Cardiac fibroblast (primary cell): ENCODE results near the gene NKX2-4.

ENCODE experiments used
- DNase-seq, 2 donors: peaks; one replicate each; pipeline versions ENCODE4 v3.0.0 to v3.0.0-alpha.2; 2010; ENCODE audit warnings: low read depth in 2 of 2
- H3K4me3 ChIP-seq, 2 donors: replicated peaks in 1 of 2; 1 replicate in 1 of 2; 2 replicates in 1 of 2; pipeline ENCODE4 v1.5.1; 2011; ENCODE audit warnings: low read depth in 2 of 2, low read length in 2 of 2, mild to moderate bottlenecking in 2 of 2, moderate library complexity in 1 of 2
- TF ChIP-seq, protein P1 (sequence below): IDR thresholded peaks from one replicate; pipeline ENCODE4 v1.5.1; 2011; ENCODE audit warnings: low read depth, mild to moderate bottlenecking, low read length, inconsistent platforms

The NKX2-4 gene

DNA sequence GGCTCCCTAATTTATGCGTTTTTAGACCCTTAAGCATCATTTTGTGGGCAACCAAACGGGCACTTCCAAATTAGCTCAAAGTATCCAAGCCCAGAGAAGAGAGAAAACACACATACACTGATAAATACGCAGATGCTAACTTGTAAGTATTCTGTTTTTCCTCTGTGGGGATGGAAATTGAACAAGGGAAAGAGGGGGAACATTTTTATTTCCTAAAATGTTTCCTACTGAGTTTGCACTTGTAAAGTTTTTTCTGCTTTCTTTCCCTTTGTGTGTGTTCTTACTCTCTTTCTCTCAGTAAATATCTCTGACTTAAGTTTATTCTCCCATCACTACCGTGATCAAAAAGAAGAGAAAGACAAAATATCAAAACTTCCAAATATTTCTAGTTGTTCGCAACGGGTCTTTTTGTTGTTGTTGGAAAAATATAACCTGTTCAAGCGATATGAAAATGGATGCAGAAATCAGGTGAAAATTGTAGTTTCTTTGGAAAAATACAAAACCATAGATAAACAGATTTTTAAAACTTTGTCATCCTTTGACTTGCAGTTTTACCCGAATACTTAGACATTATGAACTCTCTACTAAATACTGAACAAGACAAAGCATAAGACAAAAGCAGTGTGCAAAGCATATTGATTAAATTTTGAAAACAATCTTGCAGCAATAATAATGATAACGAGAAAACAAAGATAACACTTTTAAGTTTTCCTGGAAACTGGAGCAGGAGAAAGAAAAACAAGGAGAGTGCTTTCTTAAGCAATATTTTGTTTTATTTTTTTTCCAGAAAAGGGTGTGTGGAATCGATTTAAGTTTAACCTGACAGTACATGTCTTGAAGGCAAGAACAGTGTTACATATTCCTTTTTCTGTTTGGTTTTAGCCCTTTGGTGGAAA, 1.0 kb upstream of the NKX2-4 start:
- no peak overlapping the region for H3K4me3 ChIP-seq
- no peak for DNase-seq
- TF ChIP-seq, protein P1, sequence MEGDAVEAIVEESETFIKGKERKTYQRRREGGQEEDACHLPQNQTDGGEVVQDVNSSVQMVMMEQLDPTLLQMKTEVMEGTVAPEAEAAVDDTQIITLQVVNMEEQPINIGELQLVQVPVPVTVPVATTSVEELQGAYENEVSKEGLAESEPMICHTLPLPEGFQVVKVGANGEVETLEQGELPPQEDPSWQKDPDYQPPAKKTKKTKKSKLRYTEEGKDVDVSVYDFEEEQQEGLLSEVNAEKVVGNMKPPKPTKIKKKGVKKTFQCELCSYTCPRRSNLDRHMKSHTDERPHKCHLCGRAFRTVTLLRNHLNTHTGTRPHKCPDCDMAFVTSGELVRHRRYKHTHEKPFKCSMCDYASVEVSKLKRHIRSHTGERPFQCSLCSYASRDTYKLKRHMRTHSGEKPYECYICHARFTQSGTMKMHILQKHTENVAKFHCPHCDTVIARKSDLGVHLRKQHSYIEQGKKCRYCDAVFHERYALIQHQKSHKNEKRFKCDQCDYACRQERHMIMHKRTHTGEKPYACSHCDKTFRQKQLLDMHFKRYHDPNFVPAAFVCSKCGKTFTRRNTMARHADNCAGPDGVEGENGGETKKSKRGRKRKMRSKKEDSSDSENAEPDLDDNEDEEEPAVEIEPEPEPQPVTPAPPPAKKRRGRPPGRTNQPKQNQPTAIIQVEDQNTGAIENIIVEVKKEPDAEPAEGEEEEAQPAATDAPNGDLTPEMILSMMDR, result no peak

DNA sequence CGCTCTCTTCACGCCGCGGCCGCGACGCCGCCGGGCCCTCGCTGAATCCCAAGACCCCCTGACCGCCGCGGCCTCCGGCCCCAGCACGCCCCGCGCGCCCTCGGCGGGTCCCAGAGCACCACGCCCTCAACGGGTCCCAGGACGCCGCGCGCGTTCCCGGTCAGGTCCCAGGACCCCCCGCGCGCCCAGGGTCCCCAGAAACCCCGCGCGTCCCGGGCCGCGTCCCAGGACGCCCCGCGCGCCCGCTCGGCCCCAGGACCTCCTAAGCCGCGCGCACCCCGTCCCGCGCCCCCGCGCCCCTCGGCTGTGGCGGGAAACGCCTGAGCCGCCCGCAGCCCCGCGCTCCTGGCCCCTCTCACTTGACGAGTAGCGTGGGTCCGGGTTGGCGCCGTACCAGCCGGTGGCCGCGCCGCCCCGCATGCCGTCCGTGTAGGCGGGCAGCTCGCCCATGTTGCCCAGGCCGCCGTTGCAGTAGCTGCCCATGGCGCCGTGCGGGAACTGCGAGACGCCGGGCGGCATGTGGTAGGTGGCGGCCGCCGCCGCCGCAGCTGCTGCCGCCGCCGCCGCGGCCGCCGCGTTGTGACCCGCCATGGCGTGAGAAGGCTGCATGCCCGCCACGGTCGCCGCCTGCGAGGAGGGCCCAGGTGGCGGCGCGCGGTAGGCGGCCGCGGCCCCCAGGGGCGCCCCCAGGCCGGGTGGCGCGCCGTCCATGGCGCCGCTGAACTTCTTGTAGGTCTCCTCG, 556 bp downstream of the NKX2-4 start:
- no peak for DNase-seq
- no peak overlapping the region for H3K4me3 ChIP-seq
- TF ChIP-seq, protein P1, result no peak

DNA sequence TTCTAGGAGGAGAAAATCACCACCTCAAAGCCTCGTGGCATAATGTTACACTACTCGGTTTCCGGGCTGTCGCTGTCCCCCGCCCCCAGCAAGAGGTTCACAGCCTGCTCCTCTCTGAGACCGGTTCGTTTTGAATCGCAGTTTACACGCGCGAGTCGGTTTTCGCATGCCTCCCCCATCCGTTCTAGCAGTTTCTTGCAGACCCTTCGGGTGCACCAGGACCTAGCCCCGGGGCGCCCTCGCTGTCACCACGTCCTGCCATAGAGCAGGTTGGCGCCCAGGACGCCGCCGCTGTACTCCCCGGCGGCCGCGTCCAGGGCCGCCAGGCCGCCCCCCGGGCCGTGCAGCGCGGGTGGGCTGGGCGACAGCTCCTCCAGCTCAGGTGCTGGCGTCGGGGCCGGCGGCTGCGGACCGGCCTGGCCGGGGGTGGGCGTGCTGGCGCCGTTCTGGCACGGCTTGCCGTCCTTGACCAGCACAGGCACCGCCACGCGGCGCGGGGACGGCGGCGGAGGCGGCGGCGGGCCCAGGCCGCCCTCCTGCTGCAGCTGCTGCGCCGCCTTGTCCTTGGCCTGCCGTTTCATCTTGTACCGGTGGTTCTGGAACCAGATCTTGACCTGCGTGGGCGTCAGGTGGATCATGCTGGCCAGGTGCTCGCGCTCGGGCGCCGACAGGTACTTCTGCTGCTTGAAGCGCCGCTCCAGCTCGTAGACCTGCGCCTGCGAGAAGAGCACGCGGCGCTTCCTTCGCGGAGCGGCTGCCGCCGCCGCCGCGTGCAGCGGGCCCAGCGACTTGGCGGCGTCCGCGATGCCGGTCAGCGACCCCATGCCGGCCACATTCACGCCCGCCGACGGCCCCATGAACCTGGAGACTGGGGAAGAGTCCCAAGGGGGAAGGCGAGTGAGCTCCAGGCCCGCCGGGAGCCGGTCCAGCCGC, 1.4 kb downstream of the NKX2-4 start:
- DNase-seq, result no peak
- TF ChIP-seq, protein P1, result no peak
- H3K4me3 ChIP-seq, result no peak overlapping the region

DNA sequence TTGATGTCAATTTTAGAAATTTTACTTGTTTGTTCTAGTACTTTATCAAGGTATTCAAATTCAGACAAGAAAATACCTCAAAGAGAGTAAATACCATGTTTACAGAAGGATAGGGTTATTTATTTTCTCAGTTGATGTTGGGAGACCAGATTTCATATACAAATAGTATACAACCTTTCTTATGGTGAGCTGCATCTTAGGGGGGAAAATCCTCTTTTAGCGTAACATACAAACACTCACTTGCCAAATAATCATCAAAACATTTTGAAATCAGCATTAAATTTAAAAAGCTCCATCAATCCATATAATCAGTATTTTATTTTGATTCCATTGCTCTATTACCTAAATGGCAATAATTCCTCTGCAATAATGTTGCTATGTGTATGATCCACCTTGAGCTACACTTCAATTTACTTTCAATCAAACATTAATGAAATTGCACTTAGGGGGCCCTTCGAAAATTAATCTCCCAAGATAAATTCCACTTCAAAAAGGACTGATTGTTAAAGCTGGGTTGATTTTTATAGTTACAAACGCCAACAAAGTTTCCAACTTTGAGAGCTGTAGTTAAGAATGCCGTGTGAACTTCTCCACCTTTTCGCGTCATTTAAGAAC, 2.2 kb downstream of the NKX2-4 start:
- no peak for DNase-seq
- TF ChIP-seq, protein P1, result no peak
- H3K4me3 ChIP-seq, result no peak overlapping the region

DNA sequence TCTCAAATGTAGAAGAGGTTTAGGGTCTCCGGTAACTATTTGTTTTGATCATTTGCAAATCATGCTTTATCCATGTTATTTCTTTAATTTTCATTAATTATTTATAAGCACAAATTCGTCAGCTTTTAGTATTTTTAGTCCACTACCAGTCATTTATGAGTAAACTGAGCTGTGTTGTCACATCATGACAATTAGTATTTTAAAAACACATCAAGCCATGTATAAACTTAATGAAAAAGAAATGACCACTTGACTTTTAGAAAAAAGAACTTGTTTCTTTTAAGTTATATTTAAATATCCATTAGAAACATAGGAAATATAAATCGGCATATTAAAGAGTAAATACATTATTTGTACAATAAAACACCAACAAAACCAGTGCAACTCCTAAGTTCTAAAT, 2.8 kb downstream of the NKX2-4 start:
- no peak for DNase-seq
- H3K4me3 ChIP-seq, result no peak overlapping the region
- TF ChIP-seq, protein P1, result no peak
